H1 (cell line): Measurements from ENCODE around the gene NUDT2. TPM values are rescaled to one million over a fixed set of nuclear protein-coding genes. Genes with fewer than 3 reads are reported as not detected.
A peak's percentile ranks its signal among the peaks of the same experiment; 100 is the strongest.

Experiments used
- CTCF ChIA-PET: fragments of 300-600 bp; sonication (Branson Sonifier 250); formaldehyde crosslinking; loops from one replicate; lab custom pipeline; 2021; ENCODE audit not compliant: partially characterized antibody; lab: Charles Lee
- POLR2A ChIA-PET: fragments of 300-600 bp; sonication (Branson Sonifier 250); formaldehyde crosslinking; loops from one replicate; lab custom pipeline; 2021; ENCODE audit warnings: inconsistent platforms; ENCODE audit not compliant: partially characterized antibody; lab: Charles Lee
- DNase-seq, 2 experiments: peaks; one replicate each; pipeline versions ENCODE4 v3.0.0 to v3.0.0-alpha.2; 2010 to 2022; ENCODE audit warnings: low spot score in 2 of 2, low read depth in 1 of 2, mixed read lengths in 1 of 2
- FAIRE-seq: peaks from 2 replicates; lab custom pipeline; 2011; peaks lifted over from hg19 to GRCh38; lab: Jason Lieb, UNC
- H2AFZ ChIP-seq: 2 replicates; pipeline ENCODE4 v1.8.1; 2012; ENCODE audit warnings: low read length, inconsistent platforms
- H2AK5ac ChIP-seq: 2 replicates; pipeline ENCODE4 v1.6.1; 2013; ENCODE audit warnings: low read depth, low read length
- H2BK120ac ChIP-seq: replicated peaks from 2 replicates; pipeline ENCODE3; 2013; ENCODE audit warnings: low read depth, low read length, inconsistent platforms
- H2BK12ac ChIP-seq: 2 replicates; pipeline ENCODE4 v1.6.1; 2013; ENCODE audit warnings: low read depth, low read length
- H2BK15ac ChIP-seq: 2 replicates; pipeline ENCODE4 v1.6.1; 2013; ENCODE audit warnings: low read length
- H2BK20ac ChIP-seq: 2 replicates; pipeline ENCODE4 v1.6.1; 2013; ENCODE audit warnings: low read length
- H2BK5ac ChIP-seq: 2 replicates; pipeline ENCODE4 v1.6.1; 2013; ENCODE audit warnings: low read depth, low read length
- H3K14ac ChIP-seq: 2 replicates; pipeline ENCODE4 v1.6.1; 2013; ENCODE audit warnings: inconsistent platforms; ENCODE audit not compliant: insufficient read length
- H3K18ac ChIP-seq: 2 replicates; pipeline ENCODE4 v1.6.1; 2013; ENCODE audit warnings: low read length; ENCODE audit errors: extremely low read depth
- H3K23ac ChIP-seq: 2 replicates; pipeline ENCODE4 v1.6.1; 2013; ENCODE audit warnings: inconsistent platforms; ENCODE audit not compliant: insufficient read length
- H3K23me2 ChIP-seq: 2 replicates; pipeline ENCODE4 v1.6.1; 2013; ENCODE audit warnings: low read depth, low read length
- H3K27ac ChIP-seq: 2 replicates; pipeline ENCODE4 v1.6.1; 2011; ENCODE audit warnings: low read depth, low read length, inconsistent platforms
- H3K27me3 ChIP-seq, 4 experiments: replicated peaks in 1 of 4; 1 replicate in 1 of 4; 2 replicates in 3 of 4; pipeline versions ENCODE4 v1.6.1 to v1.8.1; 2011 to 2013; ENCODE audit warnings: low read length in 3 of 4, mild to moderate bottlenecking in 3 of 4, inconsistent platforms in 2 of 4, mixed read lengths in 2 of 4, moderate library complexity in 1 of 4; ENCODE audit not compliant: control insufficient read depth in 3 of 4, insufficient read depth in 3 of 4; ENCODE audit errors: extremely low read depth in 1 of 4
- H3K36me3 ChIP-seq, 4 experiments: 2 replicates each; pipeline versions ENCODE4 v1.6.1 to v1.8.1; 2011 to 2013; ENCODE audit warnings: mild to moderate bottlenecking in 4 of 4, low read length in 3 of 4, moderate library complexity in 2 of 4, control low read depth in 1 of 4, inconsistent platforms in 1 of 4; ENCODE audit not compliant: insufficient read depth in 4 of 4, control insufficient read depth in 2 of 4
- H3K4ac ChIP-seq: replicated peaks from 2 replicates; pipeline ENCODE3; 2013; ENCODE audit warnings: low read length, low read depth, mixed read lengths, inconsistent platforms; ENCODE audit not compliant: insufficient read length
- H3K4me1 ChIP-seq, 4 experiments: replicated peaks in 1 of 4; 1 replicate in 1 of 4; 2 replicates in 3 of 4; pipeline versions ENCODE4 v1.6.1 to v1.8.1; 2011 to 2013; ENCODE audit warnings: low read length in 3 of 4, inconsistent platforms in 2 of 4, mixed read lengths in 1 of 4; ENCODE audit not compliant: insufficient read depth in 4 of 4, control insufficient read depth in 3 of 4
- H3K4me2 ChIP-seq, 2 experiments: 2 replicates each; pipeline versions ENCODE4 v1.6.1 to v1.8.1; 2011 to 2013; ENCODE audit warnings: low read depth in 2 of 2, low read length in 2 of 2, control low read depth in 1 of 2, inconsistent platforms in 1 of 2, mild to moderate bottlenecking in 1 of 2; ENCODE audit not compliant: insufficient read depth in 1 of 2
- H3K4me3 ChIP-seq, 4 experiments: fragments of 200-600, 300-600 bp in 1 of 4; sonication (generic), shearing (Covaris generic), sonication (Bioruptor Twin) in 1 of 4; 2 replicates each; pipeline versions ENCODE4 v1.5.1 to v1.8.1; 2011 to 2016; ENCODE audit warnings: low read length in 4 of 4, low read depth in 3 of 4, control low read depth in 2 of 4, inconsistent platforms in 2 of 4, mild to moderate bottlenecking in 2 of 4, mixed read lengths in 1 of 4, moderate library complexity in 1 of 4; ENCODE audit not compliant: insufficient read depth in 2 of 4; ENCODE audit errors: extremely low read depth in 1 of 4
- H3K56ac ChIP-seq: replicated peaks from 2 replicates; pipeline ENCODE3; 2013; ENCODE audit warnings: low read depth, mild to moderate bottlenecking, mixed read lengths, low read length, inconsistent platforms; ENCODE audit not compliant: insufficient read length
- H3K79me1 ChIP-seq: 2 replicates; pipeline ENCODE4 v1.6.1; 2013; ENCODE audit warnings: low read depth, low read length, control low read depth
- H3K79me2 ChIP-seq, 2 experiments: 2 replicates each; pipeline versions ENCODE4 v1.6.1 to v1.8.1; 2012 to 2013; ENCODE audit warnings: low read length in 2 of 2, mild to moderate bottlenecking in 2 of 2, inconsistent platforms in 1 of 2; ENCODE audit not compliant: insufficient read depth in 2 of 2, control insufficient read depth in 1 of 2
- H3K9ac ChIP-seq, 4 experiments: replicated peaks in 1 of 4; 1 replicate in 1 of 4; 2 replicates in 3 of 4; pipeline versions ENCODE4 v1.6.1 to v1.8.1; 2011 to 2013; ENCODE audit warnings: low read depth in 3 of 4, low read length in 3 of 4, control low read depth in 2 of 4, mild to moderate bottlenecking in 2 of 4, moderate library complexity in 2 of 4, inconsistent platforms in 1 of 4; ENCODE audit errors: extremely low read depth in 1 of 4
- H3K9me3 ChIP-seq, 2 experiments: 2 replicates each; pipeline versions ENCODE4 v1.6.1 to v1.8.1; 2012 to 2013; ENCODE audit warnings: mild to moderate bottlenecking in 2 of 2, moderate library complexity in 2 of 2, control low read depth in 1 of 2, inconsistent platforms in 1 of 2, low read depth in 1 of 2, low read length in 1 of 2, mixed read lengths in 1 of 2; ENCODE audit not compliant: insufficient read depth in 2 of 2
- H4K20me1 ChIP-seq, 2 experiments: replicated peaks in 1 of 2; 2 replicates each; pipeline versions ENCODE3 to v1.8.1; 2011 to 2013; ENCODE audit warnings: inconsistent platforms in 2 of 2, low read length in 2 of 2, mild to moderate bottlenecking in 1 of 2; ENCODE audit not compliant: insufficient read depth in 2 of 2, control insufficient read depth in 1 of 2
- H4K5ac ChIP-seq: 2 replicates; pipeline ENCODE4 v1.6.1; 2013; ENCODE audit warnings: low read length, low read depth, mixed read lengths, inconsistent platforms; ENCODE audit not compliant: insufficient read length
- H4K8ac ChIP-seq: 2 replicates; pipeline ENCODE4 v1.8.0; 2013; ENCODE audit warnings: mild to moderate bottlenecking, moderate library complexity, low read length, inconsistent platforms; ENCODE audit not compliant: insufficient read depth; ENCODE audit errors: extremely low read depth
- H4K91ac ChIP-seq: replicated peaks from 2 replicates; pipeline ENCODE3; 2013; ENCODE audit warnings: low read length, mixed read lengths, inconsistent platforms; ENCODE audit not compliant: insufficient read length
- BACH1 ChIP-seq: IDR thresholded peaks from 2 replicates; pipeline ENCODE4 v1.6.1; 2012; ENCODE audit warnings: low read length, improper control_type of control experiment
- CREB1 ChIP-seq: IDR thresholded peaks from 2 replicates; pipeline ENCODE4 v1.6.1; 2012; ENCODE audit warnings: inconsistent platforms
- SIN3A ChIP-seq, 2 experiments: IDR thresholded peaks in 1 of 2; conservative IDR thresholded peaks in 1 of 2; 2 replicates each; pipeline ENCODE4 v1.6.1; 2011 to 2012; ENCODE audit warnings: low read length in 2 of 2, improper control_type of control experiment in 1 of 2, low read depth in 1 of 2, mild to moderate bottlenecking in 1 of 2
- TAF7 ChIP-seq: optimal IDR thresholded peaks from 2 replicates; pipeline ENCODE3; 2011; ENCODE audit warnings: low read depth, mild to moderate bottlenecking, inconsistent platforms, low read length, moderate library complexity, borderline replicate concordance
- WGBS, 2 experiments: shearing (Covaris generic) in 1 of 2; methylation state at CpG; one replicate each; pipeline versions ENCODE4 v1.1.6 to v1.1.7; 2013 to 2015; ENCODE audit warnings: low lambda C conversion rate in 2 of 2, mixed read lengths in 2 of 2, inconsistent platforms in 1 of 2, low coverage in 1 of 2, missing lambda C conversion rate in 1 of 2; ENCODE audit not compliant: insufficient replicate concordance in 2 of 2, insufficient coverage in 1 of 2, insufficient read length in 1 of 2; ENCODE audit errors: extremely low coverage in 1 of 2, missing lambda C conversion rate in 1 of 2; 5-methylcytosine and 5-hydroxymethylcytosine counted together
- polyA plus RNA-seq, 7 experiments: library from polyadenylated mRNA; depleted of rRNA in 3 of 7; stranded (reverse) in 5 of 7; unstranded in 2 of 7; fragments of >200 nt in 5 of 7; fragments of 200-250 nt in 2 of 7; gene quantifications; 1 replicate in 5 of 7; 2 replicates in 1 of 7; 4 replicates in 1 of 7; pipeline versions ENCODE4 v1.2.1 to v1.2.3, GENCODE V29; 2011 to 2013; ENCODE audit warnings: missing spikeins in 2 of 7, mixed read lengths in 2 of 7
- total RNA-seq: library from RNA; stranded (reverse); fragmentation: NEBNext Ultra II Directional; extraction: Animal tissue kit (Norgen Biotek cat#: 25700); gene quantifications from 2 replicates; pipeline ENCODE4 v1.2.1, GENCODE V29; 2021

NUDT2 gene
- total and polyA plus RNA-seq, 2 of the 8 experiments (the other 6 are each of a cell fraction or from before 2014, with no cell fraction given): 16.7 to 23.7 TPM

DNA sequence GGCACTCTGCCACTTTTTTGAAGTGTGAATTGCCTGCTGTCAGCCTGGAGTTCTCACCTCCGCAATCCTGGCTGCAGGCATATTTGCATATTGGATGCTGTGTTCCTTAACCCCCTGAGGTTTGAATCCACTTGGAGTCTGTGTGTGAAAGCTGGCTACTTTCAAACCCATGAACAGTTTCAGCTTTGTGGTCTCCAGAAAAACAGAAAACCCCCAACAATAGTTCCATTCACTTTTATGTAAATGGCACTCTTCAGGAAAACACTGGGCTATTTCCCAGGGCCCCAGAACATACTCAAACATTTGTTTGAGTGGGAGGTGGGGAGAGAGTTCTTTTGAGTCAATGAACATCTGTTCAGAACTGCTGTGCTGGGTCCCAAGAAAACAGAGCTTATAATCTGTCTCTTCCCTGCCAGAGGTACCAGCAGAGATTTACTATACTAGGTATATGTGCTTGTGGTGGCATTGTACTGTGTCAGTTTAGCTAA, 5.0 kb downstream of the NUDT2 start:
- Histone ChIP-seq H3K9me3 (no peaks in the 10 kb centered on the region), H3K79me2 (no peaks in the 10 kb centered on the region), H3K79me1 (no peaks in the 10 kb centered on the region; the same call in 1 of the 2 replicates), H3K9ac (no peak overlapping the region), H3K23ac (no peak overlapping the region), H3K36me3 (peaks cover 0 to 7% (median 2%) of the 10 kb centered on the region in 4 experiments; a peak in 2 of 8 replicates), H4K20me1 (peaks cover 0 to 2% of the 10 kb centered on the region in 2 experiments), H4K91ac (no peak overlapping the region), H4K5ac (no peak overlapping the region), H2BK20ac (no peak overlapping the region), H2BK5ac (no peak overlapping the region), H3K18ac (no peak overlapping the region), H2AK5ac (no peak overlapping the region), H2BK120ac (no peak overlapping the region), H3K14ac (no peak overlapping the region), H4K8ac (no peak overlapping the region), H2BK12ac (no peak overlapping the region), H2AFZ (no peak overlapping the region), H3K4me1 (peaks cover 2 to 10% (median 9%) of the 10 kb centered on the region in 4 experiments; a peak in 5 of 7 replicates), H3K4me3 (no peak overlapping the region), H3K56ac (no peak overlapping the region), H3K27me3 (no peaks in the 10 kb centered on the region), H3K27ac (no peak overlapping the region), H3K4ac (no peak overlapping the region), H3K4me2 (peak overlapping the region in 1 of 2 experiments; percentile 8; a peak in 2 of 4 replicates), H3K23me2 (peaks cover 3% of the 10 kb centered on the region; the same call in 1 of the 2 replicates), H2BK15ac (no peak overlapping the region)
- WGBS, 2 experiments: 13% methylated on average over 1 of the region's 1 CpG; no CpG with 5 or more reads in 1 of the 2 experiments
- POLR2A ChIA-PET: interaction anchor here (1.0 to 2.5 kb wide), 4 partner anchors 9 to 45 kb away, joined by 3 to 11 read pairs (median 4); no protein-coding TSS in a partner anchor
- CTCF ChIA-PET: interaction anchor here (0.7 to 16.6 kb wide), 17 partner anchors 8 to 277 kb away, joined by 3 to 350 read pairs (median 4); partner anchors contain the start of genes MYORG and RPP25L
- DNase-seq (no peak), FAIRE-seq (no peak)
- TF ChIP-seq BACH1 (peak; percentile 85), CREB1 (no peak), SIN3A (conservative IDR thresholded peaks at IDR 0.05 in 1 of 2, IDR thresholded peaks at IDR 0.05 in 1 of 2; ENCODE audit: low read depth in 1 of 2, low read length in 2 of 2) (peak in 1 of 2 experiments; percentile 46; a peak in 1 of 4 replicates), TAF7 (no peak)
